GM23338 (cell line): ENCODE data around the gene ANKRD23. TPM values are rescaled to one million over a fixed set of nuclear protein-coding genes. Genes with fewer than 3 reads are reported as not detected.

Experiments
- ATAC-seq: fragments of 200-7000 bp; cut with Tn5 transposase; 3 replicates; pipeline ENCODE4 v1.9.1; 2020
- DNase-seq: peaks from one replicate; pipeline ENCODE4 v3.0.0-alpha.2; 2015; ENCODE audit warnings: low spot score
- H2AFZ ChIP-seq: fragments of 200-600 bp; sonication (generic); 2 replicates; pipeline ENCODE4 v1.8.0; 2016; ENCODE audit warnings: antibody characterized with exemption, mild to moderate bottlenecking, moderate library complexity
- H3F3A ChIP-seq: fragments of 200-600 bp; sonication (generic); replicated peaks from 2 replicates; pipeline ENCODE4 v1.8.0; 2017; ENCODE audit warnings: antibody characterized with exemption, mixed run types, low read depth
- H3K27ac ChIP-seq: fragments of 200-600 bp; sonication (generic); 2 replicates; pipeline ENCODE4 v1.6.1; 2016; ENCODE audit warnings: low read depth
- H3K27me3 ChIP-seq: fragments of 200-600 bp; sonication (generic); 2 replicates; pipeline ENCODE4 v1.8.0; 2016; ENCODE audit warnings: mild to moderate bottlenecking, mixed run types, moderate library complexity; ENCODE audit not compliant: insufficient read depth
- H3K36me3 ChIP-seq: fragments of 200-600 bp; sonication (generic); 2 replicates; pipeline ENCODE4 v1.8.0; 2016; ENCODE audit warnings: mild to moderate bottlenecking; ENCODE audit not compliant: insufficient read depth
- H3K4me1 ChIP-seq: fragments of 200-600 bp; sonication (generic); 2 replicates; pipeline ENCODE4 v1.8.0; 2016; ENCODE audit warnings: mild to moderate bottlenecking, moderate library complexity; ENCODE audit not compliant: insufficient read depth
- H3K4me2 ChIP-seq: fragments of 200-600 bp; sonication (generic); 2 replicates; pipeline ENCODE4 v1.7.1; 2017; ENCODE audit warnings: mixed run types
- H3K4me3 ChIP-seq: fragments of 200-600 bp; sonication (generic); 2 replicates; pipeline ENCODE4 v1.6.1; 2016; ENCODE audit warnings: mixed run types
- H3K79me2 ChIP-seq: fragments of 200-600 bp; sonication (generic); replicated peaks from 2 replicates; pipeline ENCODE4 v1.8.0; 2017; ENCODE audit warnings: mild to moderate bottlenecking; ENCODE audit not compliant: insufficient read depth
- H3K9me2 ChIP-seq: fragments of 200-600 bp; sonication (generic); 2 replicates; pipeline ENCODE4 v1.8.0; 2017; ENCODE audit not compliant: insufficient read depth
- H4K20me1 ChIP-seq: fragments of 200-600 bp; sonication (generic); replicated peaks from 2 replicates; pipeline ENCODE4 v1.8.0; 2017; ENCODE audit warnings: mild to moderate bottlenecking; ENCODE audit not compliant: insufficient read depth
- H3K27ac Mint-ChIP-seq: 2 replicates; pipeline ENCODE4 v1.8.0; 2020; ENCODE audit warnings: inconsistent platforms, mild to moderate bottlenecking, moderate library complexity, mixed read lengths
- H3K27me3 Mint-ChIP-seq: 3 replicates; pipeline ENCODE4 v1.8.0; 2022; ENCODE audit warnings: low read depth, mild to moderate bottlenecking, moderate library complexity, mixed read lengths, inconsistent platforms; ENCODE audit not compliant: insufficient read depth, poor library complexity
- H3K36me3 Mint-ChIP-seq: 3 replicates; pipeline ENCODE4 v1.8.0; 2021; ENCODE audit warnings: low read depth, mild to moderate bottlenecking, inconsistent platforms, moderate library complexity, mixed read lengths
- H3K4me1 Mint-ChIP-seq: 3 replicates; pipeline ENCODE4 v1.8.0; 2020; ENCODE audit warnings: mild to moderate bottlenecking, inconsistent platforms, mixed read lengths
- H3K4me3 Mint-ChIP-seq: 3 replicates; pipeline ENCODE4 v1.8.0; 2021; ENCODE audit warnings: moderate library complexity, mild to moderate bottlenecking, inconsistent platforms, mixed read lengths
- H3K9me3 Mint-ChIP-seq: 3 replicates; pipeline ENCODE4 v1.8.0; 2020; ENCODE audit warnings: moderate library complexity, mild to moderate bottlenecking, inconsistent platforms, mixed read lengths
- CREB1 ChIP-seq: fragments of 250-450 bp; sonication (Bioruptor Pico); IDR thresholded peaks from 2 replicates; pipeline ENCODE4 v1.5.0; 2020; ENCODE audit warnings: low read depth, mild to moderate bottlenecking, moderate library complexity
- EZH2 ChIP-seq: fragments of 200-600 bp; sonication (generic); IDR thresholded peaks from one replicate; pipeline ENCODE4 v1.8.0; 2017; ENCODE audit warnings: antibody characterized with exemption, mild to moderate bottlenecking, low read depth; ENCODE audit not compliant: unreplicated experiment
- EZH2phosphoT487 ChIP-seq: fragments of 200-600 bp; sonication (generic); IDR thresholded peaks from one replicate; pipeline ENCODE4 v1.8.1; 2018; ENCODE audit warnings: antibody characterized with exemption; ENCODE audit not compliant: unreplicated experiment
- JUNB ChIP-seq: IDR thresholded peaks from one replicate; pipeline ENCODE4 v1.6.1; 2016; ENCODE audit warnings: antibody characterized with exemption; ENCODE audit not compliant: unreplicated experiment
- NANOG ChIP-seq: IDR thresholded peaks from 2 replicates; pipeline ENCODE4 v1.6.1; 2016; ENCODE audit warnings: antibody characterized with exemption, borderline replicate concordance
- POLR2AphosphoS5 ChIP-seq: IDR thresholded peaks from 2 replicates; pipeline ENCODE4 v1.6.1; 2016; ENCODE audit warnings: antibody characterized with exemption, low read depth
- STAT1 ChIP-seq: IDR thresholded peaks from one replicate; pipeline ENCODE4 v1.6.1; 2016; ENCODE audit warnings: antibody characterized with exemption; ENCODE audit not compliant: unreplicated experiment
- ZNF114 ChIP-seq: fragments of 250-450 bp; sonication (Bioruptor Pico); IDR thresholded peaks from 2 replicates; pipeline ENCODE4 v1.5.0; 2020; ENCODE audit warnings: mild to moderate bottlenecking, moderate library complexity
- ZNF331 ChIP-seq: fragments of 250-450 bp; sonication (Bioruptor Pico); IDR thresholded peaks from 2 replicates; pipeline ENCODE4 v1.5.0; 2020; ENCODE audit warnings: low read depth, mild to moderate bottlenecking, moderate library complexity
- polyA plus RNA-seq: library from polyadenylated mRNA; unstranded; fragments of >200 nt; fragmentation: Nextera tagmentation; extraction: Ambion mirVana; gene quantifications from 2 replicates; pipeline ENCODE4 v1.2.1, GENCODE V29; 2016
- total RNA-seq: library from RNA; depleted of rRNA; stranded (reverse); fragments of >200 nt; shearing (Covaris generic); gene quantifications from 2 replicates; pipeline ENCODE4 v1.2.3, GENCODE V29; 2014
- TF ChIP-seq, protein P1 (sequence below): IDR thresholded peaks from 2 replicates; pipeline ENCODE4 v1.6.1; 2016; ENCODE audit warnings: antibody characterized with exemption
- TF ChIP-seq, protein P2 (sequence below): fragments of 250-450 bp; sonication (Bioruptor Pico); IDR thresholded peaks from 2 replicates; pipeline ENCODE4 v1.5.0; 2020; ENCODE audit warnings: mild to moderate bottlenecking, moderate library complexity
- TF ChIP-seq, protein P3 (sequence below): IDR thresholded peaks from one replicate; pipeline ENCODE4 v1.6.1; 2018; ENCODE audit warnings: antibody characterized with exemption; ENCODE audit not compliant: unreplicated experiment
- TF ChIP-seq, protein P4 (sequence below), 2 experiments: fragments of 200-600 bp in 1 of 2; sonication (generic) in 1 of 2; conservative IDR thresholded peaks; 2 replicates each; pipeline versions ENCODE4 v1.5.1 to v1.6.1; 2016 to 2017; ENCODE audit warnings: antibody characterized with exemption in 2 of 2, low read depth in 2 of 2, mild to moderate bottlenecking in 2 of 2, moderate library complexity in 1 of 2

ANKRD23 gene
- total and polyA plus RNA-seq, 2 experiments from 2014 or later, result 4.0 to 5.0 TPM

DNA sequence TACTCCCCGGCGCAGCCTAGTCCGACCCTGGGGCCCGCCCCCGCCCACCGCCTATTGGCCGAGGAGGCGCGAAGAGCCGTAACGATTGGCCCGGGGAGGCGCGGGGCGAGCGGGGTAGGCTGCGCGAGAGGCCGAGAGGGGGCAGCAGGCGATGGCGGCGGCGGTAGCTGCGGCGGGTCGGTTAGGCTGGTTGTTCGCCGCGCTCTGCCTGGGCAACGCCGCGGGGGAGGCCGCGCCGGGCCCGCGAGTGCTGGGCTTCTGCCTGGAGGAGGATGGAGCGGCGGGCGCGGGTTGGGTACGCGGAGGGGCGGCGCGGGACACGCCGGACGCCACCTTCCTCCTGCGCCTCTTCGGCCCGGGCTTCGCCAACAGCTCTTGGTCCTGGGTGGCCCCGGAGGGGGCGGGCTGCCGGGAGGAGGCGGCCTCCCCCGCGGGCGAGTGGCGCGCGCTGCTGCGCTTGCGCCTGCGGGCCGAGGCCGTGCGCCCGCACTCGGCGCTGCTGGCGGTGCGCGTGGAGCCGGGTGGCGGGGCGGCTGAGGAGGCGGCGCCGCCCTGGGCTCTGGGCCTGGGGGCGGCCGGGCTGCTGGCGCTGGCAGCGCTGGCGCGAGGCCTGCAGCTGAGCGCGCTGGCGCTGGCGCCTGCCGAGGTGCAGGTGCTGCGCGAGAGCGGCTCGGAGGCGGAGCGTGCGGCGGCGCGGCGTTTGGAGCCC is 27.5 kb downstream of the ANKRD23 start, which contains the start of gene CNNM3:
CNNM3 (plus strand) TSS at position 142 of the 709 bp plus-strand sequence; CDS start at position 152, 10 bp downstream.
- Mint-ChIP-seq H3K4me1 (peaks cover 38% of the 10 kb centered on the region), H3K36me3 (peaks cover 30% of the 10 kb centered on the region), H3K27me3 (peaks cover 16% of the 10 kb centered on the region), H3K9me3 (no peaks in the 10 kb centered on the region), H3K27ac (peak within 1 kb of the TSS; percentile 66), H3K4me3 (peak within 1 kb of the TSS; percentile 86)
- DNase-seq, result peak; percentile 98
- Histone ChIP-seq H2AFZ (peak within 1 kb of the TSS; percentile 99), H3K4me2 (peak within 1 kb of the TSS; percentile 97), H3K79me2 (peaks cover 43% of the 10 kb centered on the region), H3K4me3 (peak within 1 kb of the TSS; percentile 88), H3K27ac (no peak within 1 kb of the TSS), H4K20me1 (peaks cover 32% of the 10 kb centered on the region), H3F3A (peaks cover 6% of the 10 kb centered on the region; the same call in 1 of the 2 replicates), H3K9me2 (no peaks in the 10 kb centered on the region), H3K4me1 (peaks cover 21% of the 10 kb centered on the region), H3K27me3 (no peaks in the 10 kb centered on the region), H3K36me3 (no peaks in the 10 kb centered on the region; the same call in 1 of the 2 replicates)
- TF ChIP-seq, protein P1, sequence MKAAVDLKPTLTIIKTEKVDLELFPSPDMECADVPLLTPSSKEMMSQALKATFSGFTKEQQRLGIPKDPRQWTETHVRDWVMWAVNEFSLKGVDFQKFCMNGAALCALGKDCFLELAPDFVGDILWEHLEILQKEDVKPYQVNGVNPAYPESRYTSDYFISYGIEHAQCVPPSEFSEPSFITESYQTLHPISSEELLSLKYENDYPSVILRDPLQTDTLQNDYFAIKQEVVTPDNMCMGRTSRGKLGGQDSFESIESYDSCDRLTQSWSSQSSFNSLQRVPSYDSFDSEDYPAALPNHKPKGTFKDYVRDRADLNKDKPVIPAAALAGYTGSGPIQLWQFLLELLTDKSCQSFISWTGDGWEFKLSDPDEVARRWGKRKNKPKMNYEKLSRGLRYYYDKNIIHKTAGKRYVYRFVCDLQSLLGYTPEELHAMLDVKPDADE, result no peak
- TF ChIP-seq EZH2 (no peak), EZH2phosphoT487 (no peak), ZNF114 (no peak), STAT1 (no peak), CREB1 (CRISPR knock-in tag) (peak; percentile 48; the same call in 1 of the 2 replicates), ZNF331 (CRISPR knock-in tag) (no peak), JUNB (no peak), POLR2AphosphoS5 (peak; percentile 75), NANOG (no peak)
- TF ChIP-seq, protein P2, sequence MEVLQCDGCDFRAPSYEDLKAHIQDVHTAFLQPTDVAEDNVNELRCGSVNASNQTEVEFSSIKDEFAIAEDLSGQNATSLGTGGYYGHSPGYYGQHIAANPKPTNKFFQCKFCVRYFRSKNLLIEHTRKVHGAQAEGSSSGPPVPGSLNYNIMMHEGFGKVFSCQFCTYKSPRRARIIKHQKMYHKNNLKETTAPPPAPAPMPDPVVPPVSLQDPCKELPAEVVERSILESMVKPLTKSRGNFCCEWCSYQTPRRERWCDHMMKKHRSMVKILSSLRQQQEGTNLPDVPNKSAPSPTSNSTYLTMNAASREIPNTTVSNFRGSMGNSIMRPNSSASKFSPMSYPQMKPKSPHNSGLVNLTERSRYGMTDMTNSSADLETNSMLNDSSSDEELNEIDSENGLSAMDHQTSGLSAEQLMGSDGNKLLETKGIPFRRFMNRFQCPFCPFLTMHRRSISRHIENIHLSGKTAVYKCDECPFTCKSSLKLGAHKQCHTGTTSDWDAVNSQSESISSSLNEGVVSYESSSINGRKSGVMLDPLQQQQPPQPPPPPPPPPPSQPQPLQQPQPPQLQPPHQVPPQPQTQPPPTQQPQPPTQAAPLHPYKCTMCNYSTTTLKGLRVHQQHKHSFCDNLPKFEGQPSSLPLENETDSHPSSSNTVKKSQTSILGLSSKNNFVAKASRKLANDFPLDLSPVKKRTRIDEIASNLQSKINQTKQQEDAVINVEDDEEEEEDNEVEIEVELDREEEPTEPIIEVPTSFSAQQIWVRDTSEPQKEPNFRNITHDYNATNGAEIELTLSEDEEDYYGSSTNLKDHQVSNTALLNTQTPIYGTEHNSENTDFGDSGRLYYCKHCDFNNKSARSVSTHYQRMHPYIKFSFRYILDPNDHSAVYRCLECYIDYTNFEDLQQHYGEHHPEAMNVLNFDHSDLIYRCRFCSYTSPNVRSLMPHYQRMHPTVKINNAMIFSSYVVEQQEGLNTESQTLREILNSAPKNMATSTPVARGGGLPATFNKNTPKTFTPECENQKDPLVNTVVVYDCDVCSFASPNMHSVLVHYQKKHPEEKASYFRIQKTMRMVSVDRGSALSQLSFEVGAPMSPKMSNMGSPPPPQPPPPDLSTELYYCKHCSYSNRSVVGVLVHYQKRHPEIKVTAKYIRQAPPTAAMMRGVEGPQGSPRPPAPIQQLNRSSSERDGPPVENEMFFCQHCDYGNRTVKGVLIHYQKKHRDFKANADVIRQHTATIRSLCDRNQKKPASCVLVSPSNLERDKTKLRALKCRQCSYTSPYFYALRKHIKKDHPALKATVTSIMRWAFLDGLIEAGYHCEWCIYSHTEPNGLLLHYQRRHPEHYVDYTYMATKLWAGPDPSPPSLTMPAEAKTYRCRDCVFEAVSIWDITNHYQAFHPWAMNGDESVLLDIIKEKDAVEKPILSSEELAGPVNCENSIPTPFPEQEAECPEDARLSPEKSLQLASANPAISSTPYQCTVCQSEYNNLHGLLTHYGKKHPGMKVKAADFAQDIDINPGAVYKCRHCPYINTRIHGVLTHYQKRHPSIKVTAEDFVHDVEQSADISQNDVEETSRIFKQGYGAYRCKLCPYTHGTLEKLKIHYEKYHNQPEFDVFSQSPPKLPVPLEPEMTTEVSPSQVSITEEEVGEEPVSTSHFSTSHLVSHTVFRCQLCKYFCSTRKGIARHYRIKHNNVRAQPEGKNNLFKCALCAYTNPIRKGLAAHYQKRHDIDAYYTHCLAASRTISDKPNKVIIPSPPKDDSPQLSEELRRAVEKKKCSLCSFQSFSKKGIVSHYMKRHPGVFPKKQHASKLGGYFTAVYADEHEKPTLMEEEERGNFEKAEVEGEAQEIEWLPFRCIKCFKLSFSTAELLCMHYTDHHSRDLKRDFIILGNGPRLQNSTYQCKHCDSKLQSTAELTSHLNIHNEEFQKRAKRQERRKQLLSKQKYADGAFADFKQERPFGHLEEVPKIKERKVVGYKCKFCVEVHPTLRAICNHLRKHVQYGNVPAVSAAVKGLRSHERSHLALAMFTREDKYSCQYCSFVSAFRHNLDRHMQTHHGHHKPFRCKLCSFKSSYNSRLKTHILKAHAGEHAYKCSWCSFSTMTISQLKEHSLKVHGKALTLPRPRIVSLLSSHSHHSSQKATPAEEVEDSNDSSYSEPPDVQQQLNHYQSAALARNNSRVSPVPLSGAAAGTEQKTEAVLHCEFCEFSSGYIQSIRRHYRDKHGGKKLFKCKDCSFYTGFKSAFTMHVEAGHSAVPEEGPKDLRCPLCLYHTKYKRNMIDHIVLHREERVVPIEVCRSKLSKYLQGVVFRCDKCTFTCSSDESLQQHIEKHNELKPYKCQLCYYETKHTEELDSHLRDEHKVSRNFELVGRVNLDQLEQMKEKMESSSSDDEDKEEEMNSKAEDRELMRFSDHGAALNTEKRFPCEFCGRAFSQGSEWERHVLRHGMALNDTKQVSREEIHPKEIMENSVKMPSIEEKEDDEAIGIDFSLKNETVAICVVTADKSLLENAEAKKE (CRISPR knock-in tag), result no peak
- TF ChIP-seq, protein P3, sequence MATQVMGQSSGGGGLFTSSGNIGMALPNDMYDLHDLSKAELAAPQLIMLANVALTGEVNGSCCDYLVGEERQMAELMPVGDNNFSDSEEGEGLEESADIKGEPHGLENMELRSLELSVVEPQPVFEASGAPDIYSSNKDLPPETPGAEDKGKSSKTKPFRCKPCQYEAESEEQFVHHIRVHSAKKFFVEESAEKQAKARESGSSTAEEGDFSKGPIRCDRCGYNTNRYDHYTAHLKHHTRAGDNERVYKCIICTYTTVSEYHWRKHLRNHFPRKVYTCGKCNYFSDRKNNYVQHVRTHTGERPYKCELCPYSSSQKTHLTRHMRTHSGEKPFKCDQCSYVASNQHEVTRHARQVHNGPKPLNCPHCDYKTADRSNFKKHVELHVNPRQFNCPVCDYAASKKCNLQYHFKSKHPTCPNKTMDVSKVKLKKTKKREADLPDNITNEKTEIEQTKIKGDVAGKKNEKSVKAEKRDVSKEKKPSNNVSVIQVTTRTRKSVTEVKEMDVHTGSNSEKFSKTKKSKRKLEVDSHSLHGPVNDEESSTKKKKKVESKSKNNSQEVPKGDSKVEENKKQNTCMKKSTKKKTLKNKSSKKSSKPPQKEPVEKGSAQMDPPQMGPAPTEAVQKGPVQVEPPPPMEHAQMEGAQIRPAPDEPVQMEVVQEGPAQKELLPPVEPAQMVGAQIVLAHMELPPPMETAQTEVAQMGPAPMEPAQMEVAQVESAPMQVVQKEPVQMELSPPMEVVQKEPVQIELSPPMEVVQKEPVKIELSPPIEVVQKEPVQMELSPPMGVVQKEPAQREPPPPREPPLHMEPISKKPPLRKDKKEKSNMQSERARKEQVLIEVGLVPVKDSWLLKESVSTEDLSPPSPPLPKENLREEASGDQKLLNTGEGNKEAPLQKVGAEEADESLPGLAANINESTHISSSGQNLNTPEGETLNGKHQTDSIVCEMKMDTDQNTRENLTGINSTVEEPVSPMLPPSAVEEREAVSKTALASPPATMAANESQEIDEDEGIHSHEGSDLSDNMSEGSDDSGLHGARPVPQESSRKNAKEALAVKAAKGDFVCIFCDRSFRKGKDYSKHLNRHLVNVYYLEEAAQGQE, result no peak
- TF ChIP-seq, protein P4, sequence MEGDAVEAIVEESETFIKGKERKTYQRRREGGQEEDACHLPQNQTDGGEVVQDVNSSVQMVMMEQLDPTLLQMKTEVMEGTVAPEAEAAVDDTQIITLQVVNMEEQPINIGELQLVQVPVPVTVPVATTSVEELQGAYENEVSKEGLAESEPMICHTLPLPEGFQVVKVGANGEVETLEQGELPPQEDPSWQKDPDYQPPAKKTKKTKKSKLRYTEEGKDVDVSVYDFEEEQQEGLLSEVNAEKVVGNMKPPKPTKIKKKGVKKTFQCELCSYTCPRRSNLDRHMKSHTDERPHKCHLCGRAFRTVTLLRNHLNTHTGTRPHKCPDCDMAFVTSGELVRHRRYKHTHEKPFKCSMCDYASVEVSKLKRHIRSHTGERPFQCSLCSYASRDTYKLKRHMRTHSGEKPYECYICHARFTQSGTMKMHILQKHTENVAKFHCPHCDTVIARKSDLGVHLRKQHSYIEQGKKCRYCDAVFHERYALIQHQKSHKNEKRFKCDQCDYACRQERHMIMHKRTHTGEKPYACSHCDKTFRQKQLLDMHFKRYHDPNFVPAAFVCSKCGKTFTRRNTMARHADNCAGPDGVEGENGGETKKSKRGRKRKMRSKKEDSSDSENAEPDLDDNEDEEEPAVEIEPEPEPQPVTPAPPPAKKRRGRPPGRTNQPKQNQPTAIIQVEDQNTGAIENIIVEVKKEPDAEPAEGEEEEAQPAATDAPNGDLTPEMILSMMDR (conservative IDR thresholded peaks at IDR 0.05; ENCODE audit: low read depth in 2 of 2), result peak; percentile 32 to 38; a peak in 3 of 4 replicates
- ATAC-seq, result peak; percentile 93
